Measurements from ENCODE around the gene IRF9.

DNA sequence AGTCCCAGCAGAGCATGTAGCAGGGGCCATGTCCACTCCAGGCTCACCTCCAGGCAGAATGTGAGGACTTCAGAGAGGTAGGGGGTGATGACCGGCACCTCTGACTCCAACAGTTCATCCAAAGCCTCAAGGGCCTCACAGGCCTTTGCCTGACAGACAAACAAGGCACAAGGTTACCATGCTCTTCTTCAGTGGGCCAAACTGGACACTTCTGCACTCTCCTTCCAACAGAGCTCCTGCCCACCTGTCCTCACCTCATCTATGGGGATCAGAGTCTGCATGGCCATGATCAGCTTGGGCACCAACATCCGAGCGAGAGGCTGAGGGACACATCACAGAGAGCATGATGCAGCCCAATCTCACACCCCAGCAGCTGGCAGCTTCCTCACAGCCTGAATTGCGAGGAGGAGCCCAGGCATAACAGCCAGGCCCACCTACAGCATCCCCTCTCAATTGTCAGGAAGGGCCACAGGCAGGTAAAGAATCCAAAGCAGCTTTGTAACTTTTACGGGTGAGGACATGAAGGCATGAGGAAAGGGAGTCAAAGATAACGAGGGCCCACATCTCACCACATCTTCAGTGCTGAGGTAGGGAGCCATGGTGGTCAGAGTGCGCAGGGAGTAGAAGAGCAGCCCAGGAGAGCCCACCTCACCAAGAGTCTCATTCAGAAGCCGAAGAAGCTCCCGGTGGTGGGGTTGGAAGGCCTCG lies 25.9 kb downstream of the IRF9 start:
- no peak for TF ChIP-seq POLR2AphosphoS5 (IDR thresholded peaks at IDR 0.05)
- TF ChIP-seq, protein P1, sequence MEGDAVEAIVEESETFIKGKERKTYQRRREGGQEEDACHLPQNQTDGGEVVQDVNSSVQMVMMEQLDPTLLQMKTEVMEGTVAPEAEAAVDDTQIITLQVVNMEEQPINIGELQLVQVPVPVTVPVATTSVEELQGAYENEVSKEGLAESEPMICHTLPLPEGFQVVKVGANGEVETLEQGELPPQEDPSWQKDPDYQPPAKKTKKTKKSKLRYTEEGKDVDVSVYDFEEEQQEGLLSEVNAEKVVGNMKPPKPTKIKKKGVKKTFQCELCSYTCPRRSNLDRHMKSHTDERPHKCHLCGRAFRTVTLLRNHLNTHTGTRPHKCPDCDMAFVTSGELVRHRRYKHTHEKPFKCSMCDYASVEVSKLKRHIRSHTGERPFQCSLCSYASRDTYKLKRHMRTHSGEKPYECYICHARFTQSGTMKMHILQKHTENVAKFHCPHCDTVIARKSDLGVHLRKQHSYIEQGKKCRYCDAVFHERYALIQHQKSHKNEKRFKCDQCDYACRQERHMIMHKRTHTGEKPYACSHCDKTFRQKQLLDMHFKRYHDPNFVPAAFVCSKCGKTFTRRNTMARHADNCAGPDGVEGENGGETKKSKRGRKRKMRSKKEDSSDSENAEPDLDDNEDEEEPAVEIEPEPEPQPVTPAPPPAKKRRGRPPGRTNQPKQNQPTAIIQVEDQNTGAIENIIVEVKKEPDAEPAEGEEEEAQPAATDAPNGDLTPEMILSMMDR (IDR thresholded peaks at IDR 0.05 in 8 of 11, conservative IDR thresholded peaks at IDR 0.05 in 3 of 11) = no peak

All from spleen (tissue), 7 donors.